Smooth muscle cell of bladder (primary cell): Measurements from ENCODE around the gene RPS14. TPM values are rescaled to one million over a fixed set of nuclear protein-coding genes. Genes with fewer than 3 reads are reported as not detected.

Experiments used
- total RNA-seq: library from RNA; depleted of rRNA; stranded (reverse); fragments of >200 nt; gene quantifications from 2 replicates; pipeline ENCODE4 v1.2.3, GENCODE V29; 2014

The RPS14 gene
- total RNA-seq = 5,323 and 5,641 TPM in 2 replicates

GRCh38 chr5:150449517-150450339, at the start of gene RPS14:
RPS14 (minus strand) TSS chr5:150449739; CDS start chr5:150447733, 2,006 bp downstream.

GRCh38 chr5:150412319-150413175, 37.0 kb downstream of the RPS14 start, which contains the start of gene CD74:
CD74 (minus strand) TSS chr5:150412910; CDS start chr5:150412749, 161 bp downstream.

Other genes with a start within 250 kb of the RPS14 start
- gene CAMK2A, start 160.0 kb downstream of the RPS14 start, total RNA-seq = 0.71 and 1.5 TPM in 2 replicates
- 22.2 and 26.8 TPM in 2 replicates for gene ARSI, start 146.8 kb downstream of the RPS14 start, total RNA-seq
- gene TCOF1, start 92.0 kb downstream of the RPS14 start, total RNA-seq = 7.8 and 10.4 TPM in 2 replicates
- 0.85 and 1.8 TPM in 2 replicates for gene CD74, start 36.8 kb downstream of the RPS14 start, total RNA-seq
- 21.6 and 26.5 TPM in 2 replicates for gene NDST1, start 58.4 kb upstream of the RPS14 start, total RNA-seq
- gene SYNPO, start 190.9 kb upstream of the RPS14 start, total RNA-seq = 2.7 and 4.0 TPM in 2 replicates
- gene MYOZ3, start 211.5 kb upstream of the RPS14 start, total RNA-seq = 0.14 and 0.37 TPM in 2 replicates